Stimulated activated naive CD8-positive, alpha-beta T cell treated with anti-CD3 and anti-CD28 coated beads, Interleukin-15, Interleukin-2, amounts not matched to agents 100 ng/mL and 50 ng/mL, for 24 hours (primary cell): ENCODE data around the gene CACNG3.
"Not testable (repeated sequence)": the region's sequence is repeated elsewhere in the genome, so short reads cannot be mapped to it uniquely, and the experiment has no call there.

ENCODE experiments used
- H3K27ac Mint-ChIP-seq: one replicate; pipeline ENCODE4 v1.8.0; 2021; ENCODE audit warnings: mild to moderate bottlenecking, mixed read lengths
- H3K27me3 Mint-ChIP-seq: one replicate; pipeline ENCODE4 v1.8.0; 2021; ENCODE audit warnings: mixed read lengths
- H3K36me3 Mint-ChIP-seq: one replicate; pipeline ENCODE4 v1.8.0; 2021; ENCODE audit warnings: low read depth, mixed read lengths
- H3K4me1 Mint-ChIP-seq: one replicate; pipeline ENCODE4 v1.8.0; 2021; ENCODE audit warnings: low read depth, mixed read lengths
- H3K4me3 Mint-ChIP-seq: one replicate; pipeline ENCODE4 v1.8.0; 2021; ENCODE audit warnings: mild to moderate bottlenecking, mixed read lengths
- H3K9me3 Mint-ChIP-seq: one replicate; pipeline ENCODE4 v1.8.0; 2021; ENCODE audit warnings: mixed read lengths

The CACNG3 gene

GRCh38 chr16:24297375-24297774, 41.2 kb downstream of the CACNG3 start:
- no peaks in the 10 kb centered on the region for H3K9me3 Mint-ChIP-seq
- H3K36me3 Mint-ChIP-seq = no peaks in the 10 kb centered on the region
- H3K27ac Mint-ChIP-seq = no peak overlapping the region
- H3K27me3 Mint-ChIP-seq = peaks cover 35% of the 10 kb centered on the region
- H3K4me3 Mint-ChIP-seq = no peak overlapping the region
- H3K4me1 Mint-ChIP-seq = no peaks in the 10 kb centered on the region

- no peaks in the 10 kb centered on the region for H3K36me3 Mint-ChIP-seq
- no peaks in the 10 kb centered on the region for H3K9me3 Mint-ChIP-seq
- peaks cover 22% of the 10 kb centered on the region for H3K27me3 Mint-ChIP-seq
- H3K27ac Mint-ChIP-seq = no peak overlapping the region
- no peak overlapping the region for H3K4me3 Mint-ChIP-seq
- H3K4me1 Mint-ChIP-seq = no peaks in the 10 kb centered on the region
Observed at GRCh38 chr16:24298548-24299167, 42.5 kb downstream of the CACNG3 start.

- H3K9me3 Mint-ChIP-seq, H3K4me3 Mint-ChIP-seq, H3K4me1 Mint-ChIP-seq, H3K36me3 Mint-ChIP-seq, H3K27ac Mint-ChIP-seq: not testable (repeated sequence)
- H3K27me3 Mint-ChIP-seq = peaks cover 14% of the 10 kb centered on the region
Observed at GRCh38 chr16:24300750-24301149, 44.6 kb downstream of the CACNG3 start.

- H3K27ac Mint-ChIP-seq = no peak overlapping the region
- no peaks in the 10 kb centered on the region for H3K4me1 Mint-ChIP-seq
- no peaks in the 10 kb centered on the region for H3K36me3 Mint-ChIP-seq
- no peaks in the 10 kb centered on the region for H3K9me3 Mint-ChIP-seq
- peaks cover 11% of the 10 kb centered on the region for H3K27me3 Mint-ChIP-seq
- H3K4me3 Mint-ChIP-seq = no peak overlapping the region
Observed at GRCh38 chr16:24302636-24303035, 46.5 kb downstream of the CACNG3 start.

GRCh38 chr16:24308200-24308599, 52.1 kb downstream of the CACNG3 start:
- peaks cover 17% of the 10 kb centered on the region for H3K27me3 Mint-ChIP-seq
- no peaks in the 10 kb centered on the region for H3K4me1 Mint-ChIP-seq
- H3K4me3 Mint-ChIP-seq = no peak overlapping the region
- no peaks in the 10 kb centered on the region for H3K9me3 Mint-ChIP-seq
- no peak overlapping the region for H3K27ac Mint-ChIP-seq
- H3K36me3 Mint-ChIP-seq = no peaks in the 10 kb centered on the region

- no peaks in the 10 kb centered on the region for H3K9me3 Mint-ChIP-seq
- no peak overlapping the region for H3K4me3 Mint-ChIP-seq
- peaks cover 17% of the 10 kb centered on the region for H3K27me3 Mint-ChIP-seq
- no peak overlapping the region for H3K27ac Mint-ChIP-seq
- H3K36me3 Mint-ChIP-seq = no peaks in the 10 kb centered on the region
- H3K4me1 Mint-ChIP-seq = no peaks in the 10 kb centered on the region
Observed at GRCh38 chr16:24309258-24310142, 53.4 kb downstream of the CACNG3 start.

- peaks cover 33% of the 10 kb centered on the region for H3K27me3 Mint-ChIP-seq
- no peaks in the 10 kb centered on the region for H3K9me3 Mint-ChIP-seq
- no peak overlapping the region for H3K4me3 Mint-ChIP-seq
- H3K36me3 Mint-ChIP-seq = no peaks in the 10 kb centered on the region
- no peak overlapping the region for H3K27ac Mint-ChIP-seq
- no peaks in the 10 kb centered on the region for H3K4me1 Mint-ChIP-seq
Observed at GRCh38 chr16:24315343-24315742, 59.2 kb downstream of the CACNG3 start.

- Mint-ChIP-seq H3K36me3 (no peaks in the 10 kb centered on the region), H3K27me3 (peaks cover 39% of the 10 kb centered on the region), H3K27ac (no peak overlapping the region), H3K4me1 (no peaks in the 10 kb centered on the region), H3K9me3 (no peaks in the 10 kb centered on the region), H3K4me3 (no peak overlapping the region)
Observed at GRCh38 chr16:24318680-24319079, 62.5 kb downstream of the CACNG3 start.

- no peaks in the 10 kb centered on the region for H3K4me1 Mint-ChIP-seq
- peaks cover 40% of the 10 kb centered on the region for H3K27me3 Mint-ChIP-seq
- no peaks in the 10 kb centered on the region for H3K9me3 Mint-ChIP-seq
- no peak overlapping the region for H3K27ac Mint-ChIP-seq
- H3K4me3 Mint-ChIP-seq = no peak overlapping the region
- H3K36me3 Mint-ChIP-seq = no peaks in the 10 kb centered on the region
Observed at GRCh38 chr16:24319126-24319814, 63.1 kb downstream of the CACNG3 start.

GRCh38 chr16:24322106-24322505, 66.0 kb downstream of the CACNG3 start:
- H3K27ac Mint-ChIP-seq = no peak overlapping the region
- H3K4me3 Mint-ChIP-seq = no peak overlapping the region
- no peaks in the 10 kb centered on the region for H3K36me3 Mint-ChIP-seq
- H3K4me1 Mint-ChIP-seq = no peaks in the 10 kb centered on the region
- no peaks in the 10 kb centered on the region for H3K9me3 Mint-ChIP-seq
- H3K27me3 Mint-ChIP-seq = peaks cover 34% of the 10 kb centered on the region

- Mint-ChIP-seq H3K9me3 (no peaks in the 10 kb centered on the region), H3K4me1 (no peaks in the 10 kb centered on the region), H3K27me3 (peaks cover 32% of the 10 kb centered on the region), H3K36me3 (no peaks in the 10 kb centered on the region), H3K4me3 (no peak overlapping the region), H3K27ac (no peak overlapping the region)
Observed at GRCh38 chr16:24324421-24324820, 68.3 kb downstream of the CACNG3 start.

- Mint-ChIP-seq H3K9me3 (no peaks in the 10 kb centered on the region), H3K4me3 (no peak overlapping the region), H3K4me1 (no peaks in the 10 kb centered on the region), H3K27me3 (peaks cover 19% of the 10 kb centered on the region), H3K36me3 (no peaks in the 10 kb centered on the region), H3K27ac (no peak overlapping the region)
Observed at GRCh38 chr16:24328835-24329452, 72.8 kb downstream of the CACNG3 start.

GRCh38 chr16:24332178-24332577, 76.0 kb downstream of the CACNG3 start:
- Mint-ChIP-seq H3K36me3 (no peaks in the 10 kb centered on the region), H3K4me3 (no peak overlapping the region), H3K9me3 (peaks cover 3% of the 10 kb centered on the region), H3K4me1 (no peaks in the 10 kb centered on the region), H3K27me3 (peaks cover 12% of the 10 kb centered on the region), H3K27ac (no peak overlapping the region)

- Mint-ChIP-seq H3K27ac (no peak overlapping the region), H3K27me3 (peaks cover 12% of the 10 kb centered on the region), H3K9me3 (peaks cover 3% of the 10 kb centered on the region), H3K4me3 (no peak overlapping the region), H3K36me3 (no peaks in the 10 kb centered on the region), H3K4me1 (no peaks in the 10 kb centered on the region)
Observed at GRCh38 chr16:24332582-24333090, 76.5 kb downstream of the CACNG3 start.

GRCh38 chr16:24336491-24336890, 80.4 kb downstream of the CACNG3 start:
- Mint-ChIP-seq H3K36me3 (no peaks in the 10 kb centered on the region), H3K4me3 (no peak overlapping the region), H3K9me3 (peaks cover 3% of the 10 kb centered on the region), H3K27me3 (peaks cover 11% of the 10 kb centered on the region), H3K4me1 (no peaks in the 10 kb centered on the region), H3K27ac (no peak overlapping the region)
